Breast epithelium (tissue), 3 donors: ENCODE results near the gene TPD52L1.

Source experiments
- POLR2AphosphoS5 ChIP-seq, 3 donors: sonication (generic); formaldehyde crosslinking; IDR thresholded peaks; one replicate each; pipeline ENCODE4 v1.6.1; 2017; ENCODE audit warnings: antibody characterized with exemption in 3 of 3
- TF ChIP-seq, protein P1 (sequence below), 3 donors: fragments of 450-650 bp; IDR thresholded peaks; one replicate each; pipeline ENCODE4 v1.5.1; 2016 to 2017; ENCODE audit warnings: antibody characterized with exemption in 3 of 3, mild to moderate bottlenecking in 3 of 3, moderate library complexity in 3 of 3

DNA sequence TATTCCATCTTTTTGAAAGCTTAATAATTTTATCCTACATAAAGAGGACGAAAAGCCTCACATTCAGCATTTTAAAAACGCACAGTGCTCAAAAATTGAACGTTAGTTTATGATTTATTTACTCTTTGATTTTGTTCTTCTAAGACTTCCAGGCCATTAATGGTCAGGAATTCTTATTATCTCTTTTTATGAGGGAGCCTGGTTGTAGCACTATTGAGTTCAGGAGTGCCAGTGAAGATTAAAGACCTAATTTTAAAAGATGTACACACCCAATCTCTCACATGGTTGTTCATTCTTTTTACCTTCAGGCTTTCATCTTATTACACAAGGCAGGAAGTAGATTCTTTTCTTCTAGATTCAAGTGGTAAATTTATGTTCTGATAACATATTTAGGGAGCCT lies 79.6 kb downstream of the TPD52L1 start:
- TF ChIP-seq POLR2AphosphoS5 (IDR thresholded peaks at IDR 0.05), result no peak
- TF ChIP-seq, protein P1, sequence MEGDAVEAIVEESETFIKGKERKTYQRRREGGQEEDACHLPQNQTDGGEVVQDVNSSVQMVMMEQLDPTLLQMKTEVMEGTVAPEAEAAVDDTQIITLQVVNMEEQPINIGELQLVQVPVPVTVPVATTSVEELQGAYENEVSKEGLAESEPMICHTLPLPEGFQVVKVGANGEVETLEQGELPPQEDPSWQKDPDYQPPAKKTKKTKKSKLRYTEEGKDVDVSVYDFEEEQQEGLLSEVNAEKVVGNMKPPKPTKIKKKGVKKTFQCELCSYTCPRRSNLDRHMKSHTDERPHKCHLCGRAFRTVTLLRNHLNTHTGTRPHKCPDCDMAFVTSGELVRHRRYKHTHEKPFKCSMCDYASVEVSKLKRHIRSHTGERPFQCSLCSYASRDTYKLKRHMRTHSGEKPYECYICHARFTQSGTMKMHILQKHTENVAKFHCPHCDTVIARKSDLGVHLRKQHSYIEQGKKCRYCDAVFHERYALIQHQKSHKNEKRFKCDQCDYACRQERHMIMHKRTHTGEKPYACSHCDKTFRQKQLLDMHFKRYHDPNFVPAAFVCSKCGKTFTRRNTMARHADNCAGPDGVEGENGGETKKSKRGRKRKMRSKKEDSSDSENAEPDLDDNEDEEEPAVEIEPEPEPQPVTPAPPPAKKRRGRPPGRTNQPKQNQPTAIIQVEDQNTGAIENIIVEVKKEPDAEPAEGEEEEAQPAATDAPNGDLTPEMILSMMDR (IDR thresholded peaks at IDR 0.05), result no peak
